GM12872 (cell line): ENCODE measurements around the gene PFN4.

Source experiments
- CTCF ChIP-seq: IDR thresholded peaks from 3 replicates; pipeline ENCODE4 v1.5.1; 2011; ENCODE audit warnings: low read depth, mild to moderate bottlenecking, low read length, moderate library complexity; ENCODE audit not compliant: insufficient read depth

Gene PFN4

GRCh38 chr2:24123195-24123921, at the start of gene PFN4, which contains the start of gene FAM228B:
TSS of gene PFN4 (minus strand) at chr2:24123334. CDS start at chr2:24122535, 799 bp downstream.
TSS of gene FAM228B (plus strand) at chr2:24123469. CDS start at chr2:24124362, 893 bp downstream.
- TF ChIP-seq CTCF = no peak

- TF ChIP-seq CTCF = no peak
These were observed 45.9 kb upstream of the PFN4 start for GRCh38 chr2:24169023-24169422.

GRCh38 chr2:24164416-24164973, 41.4 kb upstream of the PFN4 start:
- TF ChIP-seq CTCF = peak; percentile 90

- TF ChIP-seq CTCF = no peak
These were observed 40.5 kb upstream of the PFN4 start for GRCh38 chr2:24163601-24164000.

- no peak for TF ChIP-seq CTCF
These were observed 40.1 kb upstream of the PFN4 start for GRCh38 chr2:24163186-24163585.

- no peak for TF ChIP-seq CTCF
These were observed 39.4 kb upstream of the PFN4 start for GRCh38 chr2:24162494-24162893.

GRCh38 chr2:24160761-24161160, 37.6 kb upstream of the PFN4 start:
- no peak for TF ChIP-seq CTCF
